ENCODE measurements around the gene NPAS3. TPM values are rescaled to one million over a fixed set of nuclear protein-coding genes. Genes with fewer than 3 reads are reported as not detected.

NPAS3 gene
- total and polyA plus RNA-seq, 8 donors = 0.23 to 2.8 (median 1.4) TPM

DNA sequence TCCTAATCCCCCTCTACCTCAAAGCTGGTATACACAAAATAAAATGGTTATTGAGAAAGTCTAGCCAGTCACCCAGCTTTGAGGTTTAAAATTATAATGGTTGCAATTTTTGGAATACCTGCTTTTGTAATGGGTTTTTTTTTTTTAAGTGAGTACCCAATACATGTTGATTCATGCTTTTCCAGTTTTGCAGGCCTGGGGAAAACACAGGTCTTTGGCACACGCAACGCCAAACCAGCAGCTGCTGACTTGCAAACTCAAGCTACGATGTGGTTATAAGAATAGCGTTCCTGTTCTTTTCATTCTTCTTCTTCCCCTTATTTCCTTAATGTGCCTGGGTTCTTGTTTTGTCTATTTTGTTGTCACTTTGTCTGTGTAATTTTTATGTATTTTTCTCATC, 779.2 kb downstream of the NPAS3 start:
- 93 to 98% methylated on average over 4 of the region's 4 CpGs for WGBS, 2 donors

GRCh38 chr14:33720284-33720787, 781.7 kb downstream of the NPAS3 start:
- intact Hi-C loops (cut with DNase I) = no loop called here
- no peak for TF ChIP-seq CTCF (IDR thresholded peaks at IDR 0.05)
- no peaks in the 10 kb centered on the region for H3K36me3 ChIP-seq
- no peaks in the 10 kb centered on the region for H3K27me3 ChIP-seq
- 57 to 58% methylated on average over 4 of the region's 4 CpGs for WGBS, 2 donors
- ATAC-seq (no peak), FAIRE-seq (no peak), DNase-seq (no peak)
- H3K27ac ChIP-seq = no peak overlapping the region
- H3K9me3 ChIP-seq = no peaks in the 10 kb centered on the region
- H3K4me1 ChIP-seq = no peaks in the 10 kb centered on the region
- no peak overlapping the region for H3K4me3 ChIP-seq

More for the DNA sequence above, 779.2 kb downstream of the NPAS3 start:
- intact Hi-C loops (cut with DNase I) = no loop called here
- no peak for TF ChIP-seq CTCF (IDR thresholded peaks at IDR 0.05)
- Histone ChIP-seq H3K4me1 (no peaks in the 10 kb centered on the region), H3K27ac (no peak overlapping the region), H3K9me3 (no peaks in the 10 kb centered on the region), H3K27me3 (no peaks in the 10 kb centered on the region), H3K36me3 (no peaks in the 10 kb centered on the region), H3K4me3 (no peak overlapping the region)
- ATAC-seq (no peak), DNase-seq (no peak), FAIRE-seq (no peak)

- Histone ChIP-seq H3K4me1 (no peaks in the 10 kb centered on the region), H3K27ac (no peak overlapping the region), H3K36me3 (no peaks in the 10 kb centered on the region), H3K4me3 (no peak overlapping the region), H3K9me3 (no peaks in the 10 kb centered on the region), H3K27me3 (no peaks in the 10 kb centered on the region)
- no peak for DNase-seq
- intact Hi-C loops (cut with DNase I) = no loop called here
- ATAC-seq = no peak
- 68 to 77% methylated on average over 5 of the region's 5 CpGs for WGBS, 2 donors
- no peak for TF ChIP-seq CTCF (IDR thresholded peaks at IDR 0.05)
- no peak for FAIRE-seq
Observed at GRCh38 chr14:33726685-33727084, 788.0 kb downstream of the NPAS3 start.

- H3K4me3 ChIP-seq = no peak overlapping the region
- no peak for ATAC-seq
- intact Hi-C loops (cut with DNase I) = no loop called here
- no peak for DNase-seq
- no peak overlapping the region for H3K27ac ChIP-seq
- H3K27me3 ChIP-seq = no peaks in the 10 kb centered on the region
- H3K9me3 ChIP-seq = no peaks in the 10 kb centered on the region
- no peaks in the 10 kb centered on the region for H3K36me3 ChIP-seq
- TF ChIP-seq CTCF (IDR thresholded peaks at IDR 0.05) = no peak
- 75 to 76% methylated on average over 6 of the region's 6 CpGs for WGBS, 2 donors
- H3K4me1 ChIP-seq = no peaks in the 10 kb centered on the region
- FAIRE-seq = no peak
Observed at GRCh38 chr14:33727606-33728005, 788.9 kb downstream of the NPAS3 start.

- FAIRE-seq = no peak
- no peak for TF ChIP-seq CTCF (IDR thresholded peaks at IDR 0.05)
- ATAC-seq = peak; percentile 40 to 64 (median 52)
- no peak overlapping the region for H3K4me3 ChIP-seq
- intact Hi-C loops (cut with DNase I) = no loop called here
- no peaks in the 10 kb centered on the region for H3K9me3 ChIP-seq
- no peaks in the 10 kb centered on the region for H3K4me1 ChIP-seq
- no peak for DNase-seq
- no peak overlapping the region for H3K27ac ChIP-seq
- no peaks in the 10 kb centered on the region for H3K27me3 ChIP-seq
- no peaks in the 10 kb centered on the region for H3K36me3 ChIP-seq
- WGBS, 2 donors = 22 to 25% methylated on average over 3 of the region's 3 CpGs
Observed at GRCh38 chr14:33728010-33728498, 789.4 kb downstream of the NPAS3 start.

Data from pancreas (tissue), 10 donors.